ENCODE data around the gene GRIP1.
"Not testable (repeated sequence)": the region's sequence is repeated elsewhere in the genome, so short reads cannot be mapped to it uniquely, and the experiment has no call there.

The GRIP1 gene

DNA sequence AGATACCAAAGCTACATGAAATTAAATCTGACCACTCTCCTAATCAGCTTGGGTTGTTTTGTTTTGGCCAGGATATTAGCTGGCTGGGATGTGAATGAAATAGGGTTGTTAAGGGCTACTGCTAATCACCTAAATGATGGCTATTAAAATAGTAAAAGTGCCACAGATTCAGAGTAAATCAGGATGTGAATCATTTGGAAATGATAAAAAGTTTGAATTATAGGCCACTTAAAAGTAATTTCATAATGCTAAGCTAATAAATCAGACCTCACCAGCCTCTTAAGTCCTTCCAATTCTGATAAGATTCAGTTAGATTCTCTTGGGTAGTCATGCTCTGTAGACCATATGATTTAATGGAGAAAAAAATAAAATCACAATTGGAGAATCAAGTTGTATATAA is 364.6 kb downstream of the GRIP1 start:
- no peak for DNase-seq

- no peak for DNase-seq
Measured at GRCh38 chr12:66312189-66312588, 366.7 kb downstream of the GRIP1 start.

- DNase-seq: no peak
Measured at GRCh38 chr12:66309606-66310005, 369.3 kb downstream of the GRIP1 start.

DNA sequence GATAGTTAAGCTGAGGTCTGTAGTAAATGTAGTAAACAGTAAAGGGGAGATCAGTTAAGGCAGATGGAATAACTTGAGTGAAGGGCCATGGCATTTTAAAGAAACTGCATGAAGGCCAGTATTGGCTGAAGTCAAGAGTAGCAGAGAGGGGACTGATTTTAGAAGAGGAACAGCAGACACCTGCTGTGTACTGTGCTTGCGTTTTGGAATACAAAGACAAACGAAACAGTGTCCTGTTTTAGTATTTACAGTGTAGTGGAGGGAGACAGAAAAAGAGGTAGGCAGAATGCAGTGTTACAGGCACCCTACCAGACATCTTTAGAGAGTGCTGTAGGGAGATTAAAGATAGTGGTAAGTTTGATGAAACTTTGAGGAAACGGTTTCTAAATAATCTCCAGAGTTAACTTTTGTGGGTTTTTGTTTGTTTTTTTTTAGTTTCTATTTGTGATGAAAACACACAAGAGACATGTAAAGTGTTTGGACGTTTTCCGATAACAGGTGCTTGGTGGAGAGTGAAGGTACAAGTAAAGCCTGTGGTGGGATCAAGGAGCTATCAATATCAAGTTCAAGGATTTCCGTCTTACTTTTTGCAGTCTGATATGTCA is 374.5 kb downstream of the GRIP1 start:
- no peak for DNase-seq

- DNase-seq: not testable (repeated sequence)
Measured at GRCh38 chr12:66303316-66303804, 375.5 kb downstream of the GRIP1 start.

DNA sequence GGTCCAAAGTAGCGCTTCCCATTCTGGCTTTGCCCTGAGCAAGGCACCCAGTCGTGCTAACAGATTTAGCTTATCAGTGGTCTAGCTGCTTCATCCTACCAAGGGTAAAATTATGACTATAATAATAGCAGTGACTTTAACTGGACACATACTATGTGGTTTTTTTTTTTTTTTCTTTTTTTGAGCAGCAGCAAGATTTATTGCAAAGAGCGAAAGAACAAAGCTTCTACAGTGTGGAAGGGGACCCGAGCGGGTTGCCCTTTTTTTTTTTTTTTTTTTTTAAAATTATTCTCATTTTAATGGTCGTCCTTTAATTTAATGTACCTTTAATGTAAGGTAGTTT is 376.1 kb downstream of the GRIP1 start:
- DNase-seq: no peak

DNA sequence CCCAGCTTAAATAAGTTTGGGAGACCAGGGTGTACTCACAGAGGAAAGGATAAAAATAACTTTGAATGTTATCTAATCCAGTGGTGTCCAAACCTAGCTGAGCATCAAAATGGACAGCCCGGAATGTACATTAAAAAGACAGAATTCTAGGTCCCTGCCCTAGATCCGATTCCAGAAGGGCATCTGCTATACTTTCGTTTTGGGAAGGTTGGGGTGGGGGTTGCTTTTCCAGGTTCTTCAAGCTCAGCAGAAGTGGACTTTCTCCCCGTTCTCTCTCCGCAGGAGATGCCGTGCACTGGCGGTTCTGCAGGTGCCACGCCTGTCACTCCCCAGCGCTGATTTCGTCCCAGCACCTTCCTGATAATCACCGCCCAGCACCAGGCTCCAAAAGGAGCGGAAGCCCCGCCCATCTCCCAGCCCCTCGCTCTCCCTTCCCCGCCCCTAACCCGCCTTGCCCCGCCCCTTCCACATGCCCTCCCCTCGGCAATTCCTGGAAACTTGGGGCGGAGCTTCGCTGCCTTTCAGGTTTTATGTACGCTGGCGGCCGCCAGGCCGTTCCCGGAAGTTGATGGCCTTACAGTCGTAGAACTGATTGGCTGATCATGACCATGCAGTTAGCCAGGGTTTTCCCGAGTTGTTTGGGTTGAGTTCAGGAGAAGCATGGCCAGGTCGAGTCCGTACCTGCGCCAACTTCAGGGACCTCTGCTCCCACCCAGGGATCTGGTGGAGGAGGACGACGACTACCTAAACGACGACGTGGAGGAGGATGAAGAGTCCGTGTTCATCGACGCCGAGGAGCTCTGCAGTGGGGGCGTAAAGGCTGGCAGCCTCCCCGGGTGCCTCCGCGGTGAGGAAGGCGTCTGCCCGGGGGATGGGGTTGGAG is 376.7 kb downstream of the GRIP1 start, which contains the start of gene HELB:
Gene HELB (plus strand): TSS at position 550 of the 883 bp plus-strand sequence. CDS start 111 bp downstream, at position 661.
- peak; percentile 100 for DNase-seq

GRCh38 chr12:66297923-66298322 is 381.0 kb downstream of the GRIP1 start:
- DNase-seq: no peak

Measured in GOT3 (cell line).